HCT116 (cell line): ENCODE results near the gene TCP10L. TPM values are rescaled to one million over a fixed set of nuclear protein-coding genes. Genes with fewer than 3 reads are reported as not detected.

Experiments
- ATAC-seq: fragments of 200-7000 bp; cut with Tn5 transposase; 2 replicates; pipeline ENCODE4 v1.9.1; 2020; ENCODE audit warnings: mild to moderate bottlenecking, moderate library complexity
- BruUV-seq: library from RNA; stranded (reverse); fragments of 400-500 nt; replicated peaks from 2 replicates; lab custom pipeline; 2021; lab: Mats Ljungman, UMichigan
- CTCF ChIA-PET: fragments of 300-600 bp; sonication (Branson Sonifier 250); formaldehyde crosslinking; loops from one replicate; lab custom pipeline; 2021; ENCODE audit warnings: antibody characterized with exemption; lab: Charles Lee
- POLR2A ChIA-PET: fragments of 300-600, 350-600 bp; sonication (Branson Sonifier 250); formaldehyde crosslinking; loops from one replicate; lab custom pipeline; 2021; ENCODE audit warnings: antibody characterized with exemption; lab: Charles Lee
- RAD21 ChIA-PET, 2 experiments: fragments of 300-600 bp; sonication (Branson Sonifier 250); formaldehyde crosslinking; loops; one replicate each; lab custom pipeline; 2023; ENCODE audit warnings: low total read pairs in 2 of 2; ENCODE audit not compliant: uncharacterized antibody in 2 of 2, unreplicated experiment in 2 of 2, low non-redundant PET in 1 of 2; lab: Charles Lee
- DNase-seq: peaks from one replicate; pipeline ENCODE4 v3.0.0-alpha.2; 2010; ENCODE audit warnings: low read depth, low spot score
- H2AFZ ChIP-seq: fragments of 200-600 bp; shearing (Covaris generic), sonication (generic); 2 replicates; pipeline ENCODE4 v1.6.1; 2017; ENCODE audit warnings: low read depth, mixed run types, mixed read lengths, antibody characterized with exemption, low read length; ENCODE audit not compliant: poor library complexity, severe bottlenecking
- H3K27ac ChIP-seq: 2 replicates; pipeline ENCODE4 v1.5.1; 2012; ENCODE audit warnings: low read depth, low read length
- H3K27me3 ChIP-seq: fragments of 200-600 bp; sonication (generic); 2 replicates; pipeline ENCODE4 v1.6.1; 2016; ENCODE audit warnings: mixed run types, low read length, mixed read lengths; ENCODE audit not compliant: insufficient read depth
- H3K36me3 ChIP-seq, 2 experiments: fragments of 200-500 bp in 1 of 2; fragments of 200-600 bp in 1 of 2; sonication (Bioruptor generic) in 1 of 2; sonication (generic) in 1 of 2; 2 replicates each; pipeline versions ENCODE4 v1.5.1 to v1.6.1; 2014 to 2016; ENCODE audit warnings: low read length in 2 of 2, inconsistent platforms in 1 of 2, mixed read lengths in 1 of 2, mixed run types in 1 of 2; ENCODE audit not compliant: insufficient read depth in 2 of 2, control insufficient read depth in 1 of 2
- H3K4me1 ChIP-seq, 2 experiments: fragments of 200-600 bp in 1 of 2; sonication (generic) in 1 of 2; 2 replicates each; pipeline versions ENCODE4 v1.5.1 to v1.6.1; 2012 to 2017; ENCODE audit warnings: low read length in 2 of 2, inconsistent platforms in 1 of 2, mild to moderate bottlenecking in 1 of 2, mixed read lengths in 1 of 2, mixed run types in 1 of 2, moderate library complexity in 1 of 2; ENCODE audit not compliant: insufficient read depth in 2 of 2, control insufficient read depth in 1 of 2
- H3K4me2 ChIP-seq: fragments of 200-600 bp; sonication (generic); 2 replicates; pipeline ENCODE4 v1.6.1; 2017; ENCODE audit warnings: mixed run types, low read length, mixed read lengths
- H3K4me3 ChIP-seq, 2 experiments: fragments of 200-600 bp in 1 of 2; sonication (generic) in 1 of 2; replicated peaks in 1 of 2; 2 replicates each; pipeline ENCODE4 v1.5.1; 2011 to 2016; ENCODE audit warnings: low read length in 2 of 2, control low read depth in 1 of 2, low read depth in 1 of 2, mild to moderate bottlenecking in 1 of 2, mixed read lengths in 1 of 2, mixed run types in 1 of 2
- H3K79me2 ChIP-seq: fragments of 200-600 bp; sonication (generic); 2 replicates; pipeline ENCODE4 v1.6.1; 2017; ENCODE audit warnings: mild to moderate bottlenecking, mixed run types, low read length, moderate library complexity, mixed read lengths; ENCODE audit not compliant: insufficient read depth
- H3K9ac ChIP-seq: fragments of 200-600 bp; sonication (generic); 2 replicates; pipeline ENCODE4 v1.6.1; 2016; ENCODE audit warnings: low read length, mixed read lengths
- H3K9me2 ChIP-seq: fragments of 200-600 bp; sonication (generic), shearing (Covaris generic); 2 replicates; pipeline ENCODE4 v1.6.1; 2017; ENCODE audit warnings: mixed run types, mild to moderate bottlenecking, moderate library complexity; ENCODE audit not compliant: insufficient read depth
- H3K9me3 ChIP-seq, 2 experiments: fragments of 200-500 bp in 1 of 2; fragments of 200-600 bp in 1 of 2; sonication (Bioruptor generic) in 1 of 2; sonication (generic) in 1 of 2; 2 replicates each; pipeline ENCODE4 v1.6.1; 2014 to 2017; ENCODE audit warnings: low read length in 2 of 2, mixed read lengths in 2 of 2, inconsistent platforms in 1 of 2, low read depth in 1 of 2, mild to moderate bottlenecking in 1 of 2, mixed run types in 1 of 2, moderate library complexity in 1 of 2; ENCODE audit not compliant: control insufficient read depth in 1 of 2, insufficient read depth in 1 of 2
- H4K20me1 ChIP-seq: fragments of 200-600 bp; sonication (generic), shearing (Covaris generic); 2 replicates; pipeline ENCODE4 v1.6.1; 2017; ENCODE audit warnings: mixed run types, mild to moderate bottlenecking, moderate library complexity; ENCODE audit not compliant: insufficient read depth
- CBX3 ChIP-seq: IDR thresholded peaks from 2 replicates; pipeline ENCODE4 v1.6.1; 2012; ENCODE audit warnings: low read depth
- CEBPB ChIP-seq: IDR thresholded peaks from 2 replicates; pipeline ENCODE4 v1.6.1; 2012; ENCODE audit warnings: low read depth
- EGR1 ChIP-seq: IDR thresholded peaks from 2 replicates; pipeline ENCODE4 v1.6.1; 2012; ENCODE audit warnings: low read depth
- ELF1 ChIP-seq: IDR thresholded peaks from 2 replicates; pipeline ENCODE4 v1.6.1; 2012; ENCODE audit warnings: low read depth, borderline replicate concordance
- EZH2 ChIP-seq: fragments of 200-600 bp; sonication (generic); IDR thresholded peaks from 2 replicates; pipeline ENCODE4 v1.6.1; 2017; ENCODE audit warnings: antibody characterized with exemption, mixed run types
- EZH2phosphoT487 ChIP-seq: fragments of 200-600 bp; IDR thresholded peaks from 2 replicates; pipeline ENCODE4 v1.6.1; 2018; ENCODE audit warnings: antibody characterized with exemption, borderline replicate concordance
- POLR2A ChIP-seq: IDR thresholded peaks from 2 replicates; pipeline ENCODE4 v1.7.0; 2011; ENCODE audit warnings: borderline replicate concordance; ENCODE audit not compliant: insufficient read depth, insufficient read length; ENCODE audit errors: extremely low read depth
- POLR2AphosphoS5 ChIP-seq: IDR thresholded peaks from 2 replicates; pipeline ENCODE4 v1.6.1; 2011; ENCODE audit warnings: mild to moderate bottlenecking, low read depth, low read length, moderate library complexity
- RAD21 ChIP-seq: IDR thresholded peaks from 2 replicates; pipeline ENCODE4 v1.6.1; 2012; ENCODE audit warnings: low read depth, mild to moderate bottlenecking
- SIN3A ChIP-seq: IDR thresholded peaks from 2 replicates; pipeline ENCODE4 v1.6.1; 2012; ENCODE audit warnings: low read depth
- SP1 ChIP-seq: IDR thresholded peaks from 2 replicates; pipeline ENCODE4 v1.6.1; 2012; ENCODE audit warnings: low read depth
- SRF ChIP-seq: IDR thresholded peaks from 2 replicates; pipeline ENCODE4 v1.6.1; 2012; ENCODE audit warnings: low read depth
- TCF7L2 ChIP-seq: IDR thresholded peaks from 2 replicates; pipeline ENCODE4 v1.7.0; 2011; ENCODE audit warnings: borderline replicate concordance, inconsistent platforms; ENCODE audit not compliant: insufficient read depth, insufficient read length; ENCODE audit errors: extremely low read depth
- ZNF274 ChIP-seq: fragments of 200-500 bp; sonication (Bioruptor generic); IDR thresholded peaks from 2 replicates; pipeline ENCODE4 v1.6.1; 2014; ENCODE audit warnings: mild to moderate bottlenecking, low read depth, low read length, inconsistent platforms
- intact Hi-C: fragments of 100-400 bp; cut with micrococcal nuclease; formaldehyde crosslinking; loops from 2 replicates; pipeline ENCODE4 v1.10.0; 2022
- total RNA-seq: library from RNA; stranded (reverse); gene quantifications from one replicate; pipeline ENCODE4 v1.2.1, GENCODE V29; 2021; ENCODE audit not compliant: unreplicated experiment
- TF ChIP-seq, protein P1 (sequence below): IDR thresholded peaks from 2 replicates; pipeline ENCODE4 v1.6.1; 2012
- TF ChIP-seq, protein P2 (sequence below): IDR thresholded peaks from 2 replicates; pipeline ENCODE4 v1.6.1; 2011; ENCODE audit warnings: mild to moderate bottlenecking, low read length, moderate library complexity; ENCODE audit not compliant: insufficient replicate concordance; ENCODE audit errors: extremely low read depth

TCP10L gene
- total RNA-seq, 1 experiment from 2014 or later: 0.07 TPM

DNA sequence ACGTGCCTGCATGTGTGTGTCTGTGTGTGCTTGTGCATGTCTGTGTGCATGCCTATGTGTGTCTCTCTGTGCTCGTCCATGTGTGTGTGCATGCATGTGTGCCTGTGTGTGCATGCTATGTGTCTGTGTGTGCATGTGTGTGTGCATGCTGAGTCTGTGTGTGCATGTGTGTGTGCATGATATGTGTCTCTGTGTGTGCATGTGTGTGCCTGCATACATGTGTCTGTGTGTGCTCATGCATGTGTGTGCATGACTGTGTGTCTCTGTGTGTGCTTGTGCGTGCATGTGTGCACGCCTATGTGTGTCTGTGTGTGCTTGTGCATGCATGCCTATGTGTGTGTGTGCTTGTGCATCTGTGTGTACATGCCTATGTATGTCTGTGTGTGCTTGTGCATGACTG is 52.3 kb downstream of the TCP10L start:
- Histone ChIP-seq H3K27ac (no peak overlapping the region), H2AFZ (no peak overlapping the region)
- no peak for TF ChIP-seq SP1
- TF ChIP-seq CBX3: no peak
- no peak for TF ChIP-seq TCF7L2
- TF ChIP-seq POLR2AphosphoS5: no peak
- no peak for TF ChIP-seq POLR2A
- TF ChIP-seq, protein P1, sequence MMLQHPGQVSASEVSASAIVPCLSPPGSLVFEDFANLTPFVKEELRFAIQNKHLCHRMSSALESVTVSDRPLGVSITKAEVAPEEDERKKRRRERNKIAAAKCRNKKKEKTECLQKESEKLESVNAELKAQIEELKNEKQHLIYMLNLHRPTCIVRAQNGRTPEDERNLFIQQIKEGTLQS: no peak
- no peak for TF ChIP-seq EZH2phosphoT487
- TF ChIP-seq RAD21: no peak
- no peak for TF ChIP-seq ELF1
- TF ChIP-seq, protein P2, sequence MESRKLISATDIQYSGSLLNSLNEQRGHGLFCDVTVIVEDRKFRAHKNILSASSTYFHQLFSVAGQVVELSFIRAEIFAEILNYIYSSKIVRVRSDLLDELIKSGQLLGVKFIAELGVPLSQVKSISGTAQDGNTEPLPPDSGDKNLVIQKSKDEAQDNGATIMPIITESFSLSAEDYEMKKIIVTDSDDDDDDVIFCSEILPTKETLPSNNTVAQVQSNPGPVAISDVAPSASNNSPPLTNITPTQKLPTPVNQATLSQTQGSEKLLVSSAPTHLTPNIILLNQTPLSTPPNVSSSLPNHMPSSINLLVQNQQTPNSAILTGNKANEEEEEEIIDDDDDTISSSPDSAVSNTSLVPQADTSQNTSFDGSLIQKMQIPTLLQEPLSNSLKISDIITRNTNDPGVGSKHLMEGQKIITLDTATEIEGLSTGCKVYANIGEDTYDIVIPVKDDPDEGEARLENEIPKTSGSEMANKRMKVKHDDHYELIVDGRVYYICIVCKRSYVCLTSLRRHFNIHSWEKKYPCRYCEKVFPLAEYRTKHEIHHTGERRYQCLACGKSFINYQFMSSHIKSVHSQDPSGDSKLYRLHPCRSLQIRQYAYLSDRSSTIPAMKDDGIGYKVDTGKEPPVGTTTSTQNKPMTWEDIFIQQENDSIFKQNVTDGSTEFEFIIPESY: no peak
- TF ChIP-seq CEBPB: no peak
- TF ChIP-seq ZNF274: no peak
- no peak for TF ChIP-seq SRF
- TF ChIP-seq EGR1: no peak
- no peak for TF ChIP-seq EZH2
- no peak for TF ChIP-seq SIN3A
- TF ChIP-seq, all 23 proteins: peak for 0
- intact Hi-C loops: no loop called here
- Histone ChIP-seq H3K79me2 (no peaks in the 10 kb centered on the region), H3K4me1 (peaks cover 4 to 6% of the 10 kb centered on the region in 2 experiments), H3K27me3 (no peaks in the 10 kb centered on the region), H3K36me3 (no peaks in the 10 kb centered on the region), H3K9me2 (no peaks in the 10 kb centered on the region), H3K4me3 (no peak overlapping the region), H3K4me2 (no peak overlapping the region), H4K20me1 (no peaks in the 10 kb centered on the region), H3K9me3 (no peaks in the 10 kb centered on the region), H3K9ac (no peak overlapping the region)
- ChIA-PET CTCF (no interaction called here), POLR2A (no interaction called here), RAD21 (no interaction called here)
- ATAC-seq (no peak), DNase-seq (no peak)
- no TSS peak for BruUV-seq
